Frontal cortex (tissue), 4 donors: ENCODE measurements around the gene TELO2. TPM values are rescaled to one million over a fixed set of nuclear protein-coding genes. Genes with fewer than 3 reads are reported as not detected.

ENCODE experiments used
- DNase-seq, 2 donors: peaks; one replicate each; pipeline ENCODE4 v3.0.0; 2012; ENCODE audit warnings: low spot score in 2 of 2
- FAIRE-seq: peaks from 2 replicates; lab custom pipeline; 2012; peaks lifted over from hg19 to GRCh38; lab: Jason Lieb, UNC
- total RNA-seq: library from RNA; depleted of rRNA; stranded (reverse); fragments of >200 nt; gene quantifications from one replicate; pipeline ENCODE4 v1.2.3, GENCODE V29; 2014
- donor health status: control.
- donor health status: control.
- donor health status: control.

TELO2 gene
- total RNA-seq, 1 donor from 2014 or later = 14.3 TPM

DNA sequence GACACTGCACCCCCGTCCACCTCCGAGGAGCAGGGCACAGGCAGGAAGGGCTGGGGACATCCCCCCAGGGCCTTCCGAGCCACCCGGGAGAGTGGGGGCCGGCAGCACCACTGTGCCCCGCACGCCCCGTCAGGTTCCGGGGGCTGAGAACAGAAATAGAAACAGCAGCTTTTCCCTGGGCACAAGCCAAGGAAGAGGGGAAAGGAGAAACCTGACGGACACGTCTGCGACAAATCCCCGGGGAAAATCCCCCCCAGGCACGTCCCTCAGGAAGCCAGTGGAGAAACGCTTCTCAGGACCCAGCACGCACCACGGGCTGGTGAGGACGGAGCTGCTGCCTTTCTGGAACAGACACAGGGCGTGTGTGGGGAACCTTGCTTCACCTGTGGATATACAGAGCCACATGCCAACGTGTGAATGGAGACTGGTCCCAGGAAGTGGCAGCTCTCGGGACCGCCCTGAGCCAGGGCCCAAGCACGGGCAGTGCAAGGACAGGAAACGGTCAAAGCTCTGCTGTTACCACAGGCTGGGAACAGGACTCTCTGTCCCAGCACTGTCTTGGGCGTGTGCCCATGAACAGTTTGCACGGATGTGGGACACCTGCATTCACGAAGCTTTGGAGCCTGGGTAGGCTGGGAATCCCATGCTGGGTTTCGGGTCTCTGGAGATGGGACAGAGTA lies 39.1 kb downstream of the TELO2 start:
- DNase-seq = peak in 1 of 2 donors; percentile 44
- no peak for FAIRE-seq

DNA sequence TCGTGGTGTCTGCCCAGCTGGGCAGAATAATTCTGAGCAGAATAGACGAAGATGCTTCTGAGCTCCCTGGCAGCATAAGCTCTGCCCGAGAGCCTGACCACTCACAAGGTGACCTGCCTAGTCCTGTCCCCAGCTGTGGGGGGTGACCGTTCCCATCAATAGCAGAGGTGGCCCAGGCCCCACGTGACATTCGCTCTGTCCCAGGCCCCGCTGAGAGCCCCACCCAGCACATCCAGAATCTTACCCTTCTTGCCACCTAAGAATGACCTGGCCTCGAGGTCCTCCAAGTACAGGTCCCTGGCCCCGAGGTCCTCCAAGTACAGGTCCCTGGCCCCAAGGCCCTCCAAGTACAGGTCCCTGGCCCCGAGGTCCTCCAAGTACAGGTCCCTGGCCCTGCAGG lies 39.6 kb downstream of the TELO2 start:
- DNase-seq = peak in 1 of 2 donors; percentile 20
- no peak for FAIRE-seq

DNA sequence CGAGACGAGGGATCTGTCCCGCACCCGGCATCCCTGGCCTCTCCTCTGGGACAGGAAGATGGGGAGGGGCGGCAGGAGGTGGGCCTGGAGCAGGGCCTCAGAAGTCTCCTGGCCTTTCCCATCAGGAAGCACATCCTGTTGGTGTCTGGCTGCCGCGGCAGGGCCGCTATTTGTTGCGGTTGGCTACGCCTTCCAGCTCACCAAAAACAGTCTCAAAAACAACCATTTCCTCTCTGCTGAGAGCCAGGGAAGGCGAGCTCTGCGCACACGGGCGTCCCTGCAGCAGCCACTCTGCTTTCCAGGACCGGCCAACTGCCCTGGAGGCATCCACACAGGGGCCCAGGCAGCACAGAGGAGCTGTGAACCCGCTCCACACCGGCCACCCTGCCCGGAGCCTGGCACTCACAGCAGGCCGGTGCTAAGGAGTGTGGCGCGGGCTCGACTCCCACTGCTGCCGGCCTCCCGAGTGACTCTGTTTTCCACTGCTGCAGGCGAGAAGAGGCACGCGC lies 40.3 kb downstream of the TELO2 start, which contains the start of gene TMEM204:
Gene TMEM204, plus strand, starts transcription at position 224 of the 509 bp plus-strand sequence. CDS start 610 bp downstream, outside the sequence.
- no peak for DNase-seq
- FAIRE-seq = no peak

DNA sequence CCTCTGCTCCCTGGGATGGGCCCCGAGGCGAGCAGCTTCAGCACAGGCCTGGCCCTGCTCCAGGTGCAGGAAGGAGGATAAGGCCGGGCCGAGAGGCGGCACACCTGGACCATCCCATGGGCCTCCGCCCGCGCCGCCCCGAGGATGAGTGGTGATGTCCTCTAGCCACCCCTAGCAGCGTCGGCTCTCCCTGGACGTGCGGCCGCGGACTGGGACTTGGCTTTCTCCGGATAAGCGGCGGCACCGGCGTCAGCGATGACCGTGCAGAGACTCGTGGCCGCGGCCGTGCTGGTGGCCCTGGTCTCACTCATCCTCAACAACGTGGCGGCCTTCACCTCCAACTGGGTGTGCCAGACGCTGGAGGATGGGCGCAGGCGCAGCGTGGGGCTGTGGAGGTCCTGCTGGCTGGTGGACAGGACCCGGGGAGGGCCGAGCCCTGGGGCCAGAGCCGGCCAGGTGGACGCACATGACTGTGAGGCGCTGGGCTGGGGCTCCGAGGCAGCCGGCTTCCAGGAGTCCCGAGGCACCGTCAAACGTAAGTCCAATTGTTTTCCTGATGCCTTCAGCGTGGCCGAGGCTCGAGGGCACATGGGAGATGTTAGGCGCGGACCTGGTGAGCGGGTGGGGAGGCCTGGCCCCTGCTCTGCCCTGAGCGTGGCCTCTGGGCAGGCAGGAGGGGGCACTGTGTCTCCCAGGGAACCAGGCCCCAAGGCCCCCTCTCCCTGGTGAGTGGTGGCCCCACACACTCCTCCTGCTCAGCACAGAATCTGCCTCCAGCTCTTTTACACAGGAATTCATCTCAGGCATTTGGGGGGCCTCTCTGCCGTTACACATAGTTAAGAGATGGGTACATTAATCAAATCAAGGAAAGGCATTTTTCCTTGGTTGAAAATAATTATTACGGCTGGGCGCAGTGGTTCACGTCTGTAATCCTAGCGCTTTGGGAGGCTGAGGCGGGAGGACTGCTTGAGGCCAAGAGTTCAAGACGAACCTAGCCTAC lies 41.2 kb downstream of the TELO2 start:
- DNase-seq (no peak), FAIRE-seq (no peak)

DNA sequence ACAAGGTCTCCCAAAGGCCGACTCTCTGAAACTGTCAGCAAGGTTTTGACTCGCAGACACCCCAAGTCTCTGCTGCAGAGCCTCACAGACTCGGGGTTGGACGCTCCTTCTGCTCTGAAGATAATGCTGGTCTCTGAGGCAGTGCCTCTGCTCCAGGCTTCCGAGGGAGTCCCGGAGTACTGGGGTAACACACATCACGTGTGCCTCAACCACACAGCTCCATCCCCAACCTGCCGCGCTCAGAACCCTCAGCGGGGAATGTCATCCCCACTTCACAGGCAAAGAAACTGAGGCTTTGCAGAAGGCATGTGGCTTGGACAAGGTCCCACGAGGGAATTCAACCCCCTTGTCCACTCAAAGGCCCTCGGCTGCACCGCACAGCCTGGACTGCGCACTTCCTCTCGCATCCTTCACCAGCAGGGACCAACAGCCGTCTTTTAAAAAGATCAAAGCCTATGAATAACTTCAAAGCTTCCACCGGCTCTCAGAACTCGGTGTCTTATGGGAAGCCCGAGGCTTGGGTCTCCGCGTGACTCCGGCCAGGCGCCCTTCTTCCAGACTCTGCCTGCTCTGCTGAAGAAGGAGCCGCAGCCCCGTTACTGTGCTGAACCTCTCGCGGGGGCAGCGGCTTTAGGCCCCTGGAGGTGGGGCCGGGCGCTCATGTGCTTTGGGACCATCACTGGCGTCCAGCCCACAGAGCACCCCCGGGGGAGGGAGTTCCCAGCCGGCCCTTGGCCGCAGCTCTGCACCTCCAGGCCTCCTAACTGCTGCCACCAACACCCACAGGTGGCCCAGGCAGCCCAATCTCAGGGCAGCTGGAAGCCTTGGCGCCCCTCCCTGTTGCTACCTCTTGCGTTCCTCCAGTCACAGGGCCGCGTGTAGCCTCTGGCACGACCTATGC lies 42.5 kb downstream of the TELO2 start:
- DNase-seq (no peak), FAIRE-seq (no peak)

DNA sequence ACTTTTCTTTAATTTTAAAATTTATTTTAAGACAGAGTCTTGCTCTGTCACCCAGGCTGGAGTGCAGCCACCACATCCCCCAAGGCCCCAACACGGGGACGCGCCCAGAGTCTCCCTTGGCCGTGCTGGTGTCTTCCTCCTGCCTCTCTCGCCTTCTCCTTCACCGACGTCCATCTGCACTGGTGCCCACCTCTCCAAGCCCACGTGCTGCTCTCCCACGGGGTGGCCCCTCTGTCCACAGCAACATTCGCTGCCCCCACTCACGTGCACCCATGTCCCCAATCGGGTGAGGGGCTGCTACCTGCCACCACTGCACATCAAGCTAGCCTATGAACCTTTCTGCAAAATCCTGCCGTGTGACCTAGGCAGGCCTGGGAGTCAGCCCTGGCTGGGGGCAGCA lies 43.4 kb downstream of the TELO2 start:
- DNase-seq = no peak
- no peak for FAIRE-seq

DNA sequence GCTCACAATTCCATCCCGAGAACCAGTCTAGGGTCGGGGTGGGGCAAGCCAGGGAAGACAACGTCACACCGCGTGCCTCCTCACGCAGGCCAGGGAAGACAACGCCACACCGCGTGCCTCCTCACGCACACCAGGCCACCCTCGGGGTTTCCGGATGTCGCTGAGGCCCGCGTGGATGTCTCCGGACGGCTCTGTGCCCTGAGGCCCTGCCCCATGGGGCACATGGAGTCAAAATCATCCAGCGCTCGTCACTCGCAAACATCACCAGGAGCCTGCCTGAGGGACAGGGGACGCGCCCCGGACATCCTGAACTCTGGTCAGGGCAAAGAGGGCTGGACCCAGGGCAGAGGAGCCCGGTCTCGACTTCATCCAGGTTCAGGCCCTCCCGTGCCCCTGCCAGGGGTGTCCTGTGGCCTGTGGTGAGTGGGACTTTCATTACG lies 44.0 kb downstream of the TELO2 start:
- DNase-seq = no peak
- no peak for FAIRE-seq

DNA sequence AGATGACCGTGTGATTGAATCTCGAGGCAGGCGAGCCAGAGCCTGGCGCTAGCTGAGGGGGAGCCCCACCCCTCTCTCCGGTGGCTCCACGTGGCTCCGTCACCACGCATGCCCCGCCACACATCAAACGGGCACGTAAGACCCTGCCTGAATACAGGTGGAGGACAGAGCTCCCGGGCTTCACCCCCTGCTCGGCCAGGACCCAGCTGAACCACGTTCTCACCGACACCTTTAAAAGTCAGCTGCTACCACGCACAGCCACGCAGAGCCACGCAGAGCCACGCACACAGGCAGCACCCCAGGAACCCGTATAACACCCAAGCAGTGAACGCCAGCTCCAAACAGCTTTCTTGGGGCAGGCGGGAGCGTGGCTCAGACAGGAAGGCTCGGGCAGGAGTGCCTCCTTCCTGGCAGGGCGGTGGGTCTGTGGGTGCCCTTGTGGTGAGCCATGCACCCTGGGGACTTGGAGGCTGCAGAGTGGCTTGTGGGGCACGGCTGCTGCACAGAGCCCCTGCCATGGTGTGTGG lies 44.7 kb downstream of the TELO2 start:
- no peak for DNase-seq
- no peak for FAIRE-seq

DNA sequence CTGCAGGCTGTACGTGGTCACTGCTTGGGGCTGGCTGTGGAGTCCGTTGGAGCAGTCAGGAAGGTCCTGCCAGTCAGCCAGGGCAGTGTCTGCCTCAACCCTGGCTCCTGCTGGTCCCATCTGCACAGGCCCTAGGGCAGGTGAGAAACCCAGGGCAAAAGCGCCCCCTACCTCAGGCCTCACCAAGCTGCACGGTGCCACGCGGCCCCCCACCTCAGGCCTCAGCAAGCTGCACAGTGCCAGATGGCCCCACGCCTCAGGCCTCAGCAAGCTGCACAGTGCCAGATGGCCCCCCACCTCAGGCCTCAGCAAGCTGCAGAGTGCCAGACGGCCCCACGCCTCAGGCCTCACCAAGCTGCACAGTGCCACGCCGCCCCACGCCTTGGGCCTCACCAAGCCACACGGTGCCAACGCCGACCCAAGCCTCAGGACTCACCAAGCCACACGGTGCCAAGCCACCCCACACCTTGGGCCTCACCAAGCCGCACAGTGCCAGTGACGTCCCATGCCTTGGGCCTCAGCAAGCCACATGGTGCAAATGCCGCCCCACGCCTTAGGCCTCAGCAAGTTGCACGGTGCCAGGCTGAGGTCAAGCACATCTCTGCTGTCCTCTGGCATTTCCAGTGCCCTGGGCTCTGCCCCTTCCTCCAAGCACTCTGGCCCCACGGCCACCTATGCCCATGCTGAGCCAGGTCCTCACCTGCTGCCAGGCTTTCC lies 45.8 kb downstream of the TELO2 start:
- DNase-seq = no peak
- no peak for FAIRE-seq

DNA sequence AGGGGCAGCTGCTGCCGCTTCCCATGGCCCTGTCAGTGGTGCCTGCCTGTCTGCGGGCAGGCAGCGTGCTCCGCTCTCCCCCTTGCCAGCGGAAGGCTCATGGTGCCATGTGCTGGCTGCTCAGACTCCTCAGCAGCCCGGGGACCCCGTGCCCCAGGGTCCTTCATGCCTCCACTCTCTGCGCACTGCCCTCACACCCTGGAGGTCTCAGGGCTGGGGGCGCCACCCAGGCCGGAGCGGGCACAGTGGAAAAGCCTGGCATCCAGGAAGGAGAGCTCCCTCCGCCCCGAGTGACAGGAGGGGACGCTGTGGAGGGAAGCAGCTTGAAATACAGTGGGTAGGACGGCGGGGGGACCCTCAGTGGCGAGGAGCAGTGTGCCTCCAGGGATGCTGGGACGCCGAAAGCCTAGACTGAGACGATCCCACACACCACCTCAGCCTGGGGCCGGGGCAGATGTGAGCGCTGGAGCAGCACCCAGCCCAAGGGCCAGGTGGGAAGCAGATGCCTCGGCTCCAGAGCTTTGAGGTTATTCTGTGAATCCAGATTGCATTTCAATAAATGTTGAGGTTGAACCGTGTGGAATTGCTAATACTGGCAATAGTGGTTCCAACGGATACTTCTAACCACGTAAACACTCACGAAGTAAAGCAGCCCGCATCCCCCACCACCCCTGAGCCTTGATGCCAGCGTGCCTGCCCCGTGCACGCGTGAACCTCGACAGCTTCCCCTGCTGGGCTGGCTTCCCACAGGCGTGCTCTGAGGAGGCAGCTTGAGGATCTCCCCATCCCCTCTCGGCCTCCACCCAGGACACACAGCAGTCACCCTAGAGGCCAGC lies 46.8 kb downstream of the TELO2 start:
- no peak for DNase-seq
- no peak for FAIRE-seq

DNA sequence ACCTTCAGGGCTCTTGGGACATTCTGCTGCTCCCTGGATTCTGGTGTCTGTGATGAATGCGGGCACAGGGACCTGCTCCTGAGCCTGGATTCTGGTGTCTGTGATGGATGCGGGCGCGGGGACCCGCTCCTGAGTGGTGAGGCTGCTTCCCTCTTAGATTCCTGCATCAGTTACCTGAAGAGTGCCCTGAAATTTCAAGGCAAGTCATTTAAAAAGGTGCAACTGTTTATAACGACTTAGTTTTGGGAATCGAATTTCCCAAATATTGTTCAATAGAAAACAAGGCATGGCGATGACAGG lies 47.3 kb downstream of the TELO2 start:
- FAIRE-seq = no peak
- DNase-seq = no peak

DNA sequence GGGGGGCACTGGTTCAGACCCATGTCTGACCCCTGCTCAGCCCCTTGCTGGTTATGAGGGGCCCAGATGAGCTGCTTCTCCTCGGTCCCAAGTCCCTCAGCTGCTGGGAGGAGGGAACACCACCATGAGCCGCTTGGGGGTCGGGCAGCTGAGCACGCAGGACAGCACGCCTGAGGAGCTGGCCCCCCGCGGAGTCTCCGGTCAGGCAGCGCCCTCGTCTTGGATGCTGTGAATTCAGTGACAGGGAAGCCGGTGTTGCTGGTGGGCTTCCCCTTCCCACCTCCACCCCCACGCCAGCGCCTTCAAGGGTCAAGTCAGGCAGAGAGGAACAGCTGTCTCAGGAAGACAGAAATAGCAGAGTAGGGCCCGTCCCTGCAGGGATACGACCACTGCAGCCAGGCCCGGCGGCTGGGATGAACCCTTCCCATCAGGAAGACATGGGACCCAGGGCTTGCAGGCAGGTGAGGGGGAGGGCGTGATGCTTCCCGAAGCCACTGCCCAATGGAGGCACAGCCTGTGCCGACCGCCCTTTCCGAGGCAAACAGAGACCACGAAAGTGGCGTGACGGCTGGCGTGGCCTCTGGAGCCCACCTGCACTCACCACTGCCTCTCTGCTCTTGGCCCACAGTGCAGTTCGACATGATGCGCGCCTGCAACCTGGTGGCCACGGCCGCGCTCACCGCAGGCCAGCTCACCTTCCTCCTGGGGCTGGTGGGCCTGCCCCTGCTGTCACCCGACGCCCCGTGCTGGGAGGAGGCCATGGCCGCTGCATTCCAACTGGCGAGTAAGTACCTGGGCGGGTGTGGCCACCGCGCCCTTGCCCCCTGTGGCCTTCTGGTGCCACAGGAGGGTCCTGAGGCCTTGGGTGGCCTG lies 48.4 kb downstream of the TELO2 start:
- DNase-seq (no peak), FAIRE-seq (no peak)

DNA sequence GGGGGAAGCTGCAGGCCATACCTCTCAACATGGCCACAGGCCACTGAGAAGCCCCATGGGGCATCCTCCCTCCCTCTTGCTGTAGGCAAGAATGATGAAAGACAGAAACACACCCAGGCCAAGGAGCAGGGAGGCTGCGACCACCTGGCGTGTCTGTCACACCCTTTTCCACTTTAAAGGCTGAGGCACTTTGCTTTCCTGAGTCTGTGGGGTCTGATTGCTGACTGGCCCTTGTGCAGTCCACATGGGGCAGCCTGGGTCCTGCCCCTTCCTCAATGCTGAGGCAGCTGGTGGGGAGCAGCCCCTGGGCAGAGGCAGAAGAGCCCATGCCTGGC lies 49.0 kb downstream of the TELO2 start:
- FAIRE-seq (no peak), DNase-seq (no peak)

DNA sequence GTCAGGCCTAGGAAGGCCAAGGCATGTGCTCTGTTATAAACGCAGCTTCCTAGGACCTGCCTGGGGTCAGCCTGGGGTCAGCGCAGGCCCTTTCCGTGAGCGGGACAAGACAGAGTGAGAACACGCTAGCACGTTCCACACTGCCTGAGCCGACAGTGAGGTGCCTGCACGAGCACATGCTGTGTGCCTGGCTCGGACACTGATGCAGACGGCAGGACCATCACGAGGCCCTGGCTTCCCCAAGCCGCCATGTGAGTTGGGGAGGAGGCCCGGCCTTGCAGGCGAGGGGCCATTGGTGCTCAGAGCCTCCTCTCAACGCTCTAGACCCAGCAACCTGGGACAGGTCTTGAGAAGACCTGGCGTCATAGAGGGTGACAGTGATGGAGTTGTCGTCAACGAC lies 49.4 kb downstream of the TELO2 start:
- no peak for DNase-seq
- FAIRE-seq = no peak

DNA sequence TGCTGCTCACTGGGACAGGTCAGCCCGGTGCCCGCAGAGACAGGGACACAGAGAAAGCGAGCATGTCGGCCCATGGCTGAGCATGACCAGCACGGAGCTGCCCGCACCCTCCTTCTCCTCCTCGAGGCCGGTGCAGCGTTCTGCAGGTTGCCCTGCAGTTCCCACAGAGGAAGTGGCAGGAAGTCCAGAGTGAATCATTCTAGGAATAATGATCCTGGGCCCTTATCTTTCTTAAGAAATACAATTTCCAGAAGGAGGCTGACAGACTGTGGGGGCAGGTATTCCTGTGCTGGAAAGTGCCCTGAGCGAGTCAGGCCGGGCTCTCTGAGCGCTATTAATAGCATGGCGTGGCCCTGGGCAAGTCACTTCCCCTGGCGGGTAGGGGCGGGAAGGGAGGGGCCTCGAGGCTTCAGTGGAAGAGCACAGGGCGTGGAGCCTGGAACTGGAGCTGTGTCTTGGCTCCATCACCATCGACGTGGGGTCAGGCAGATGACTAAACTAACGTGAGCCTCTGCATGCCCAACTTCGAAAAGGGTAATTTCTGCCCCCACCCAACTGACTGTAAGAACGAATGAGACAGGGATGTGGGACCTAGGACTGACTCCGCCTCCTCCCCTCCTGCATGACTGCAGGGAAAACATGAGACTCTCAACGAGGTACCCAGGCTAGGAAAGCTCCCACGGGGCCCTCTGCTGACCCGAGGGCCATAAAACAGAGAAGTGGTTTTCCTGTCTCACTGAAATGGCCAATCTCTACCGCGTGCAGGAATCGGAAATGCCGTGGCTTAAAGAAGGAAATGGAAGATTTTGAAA lies 50.1 kb downstream of the TELO2 start:
- FAIRE-seq = no peak
- peak in 1 of 2 donors; percentile 55 for DNase-seq
